K562 (cell line): ENCODE results near the gene CMTM4.

Experiments used
- BCOR ChIP-seq: fragments of 450-650 bp; IDR thresholded peaks from 2 replicates; pipeline ENCODE4 v1.6.1; 2016
- CTCF ChIP-seq, 3 experiments: IDR thresholded peaks in 2 of 3; conservative IDR thresholded peaks in 1 of 3; 2 replicates each; pipeline ENCODE4 v1.5.1; 2011 to 2012; ENCODE audit warnings: low read length in 3 of 3, mild to moderate bottlenecking in 3 of 3, control low read depth in 2 of 3, improper control_type of control experiment in 1 of 3, inconsistent platforms in 1 of 3, low read depth in 1 of 3, mixed read lengths in 1 of 3, moderate library complexity in 1 of 3; ENCODE audit not compliant: insufficient read depth in 2 of 3
- HBP1 ChIP-seq: fragments of 450-650 bp; formaldehyde crosslinking; IDR thresholded peaks from 2 replicates; pipeline ENCODE4 v1.4.0; 2022; ENCODE audit warnings: missing genetic modification characterization
- NCOA4 ChIP-seq: fragments of 450-650 bp; IDR thresholded peaks from 2 replicates; pipeline ENCODE4 v1.6.1; 2018; ENCODE audit warnings: mild to moderate bottlenecking; ENCODE audit not compliant: partially characterized antibody
- REST ChIP-seq, 2 experiments: fragments of 450-650 bp; formaldehyde crosslinking in 1 of 2; IDR thresholded peaks; 2 replicates each; pipeline versions ENCODE4 v1.4.0 to v1.6.1; 2014 to 2020; ENCODE audit warnings: mild to moderate bottlenecking in 2 of 2, borderline replicate concordance in 1 of 2, low read depth in 1 of 2
- ZFP36 ChIP-seq: fragments of 150-350 bp; IDR thresholded peaks from 2 replicates; pipeline ENCODE4 v1.6.1; 2018; ENCODE audit warnings: low read length, low read depth; ENCODE audit not compliant: partially characterized antibody
- ZNF140 ChIP-seq: fragments of 250-450 bp; sonication (Bioruptor Pico); IDR thresholded peaks from 2 replicates; pipeline ENCODE4 v1.8.0; 2021; ENCODE audit warnings: moderate library complexity, mild to moderate bottlenecking, inconsistent platforms

- TF ChIP-seq BCOR: no peak
- TF ChIP-seq REST (IDR thresholded peaks at IDR 0.05; ENCODE audit: borderline replicate concordance): no peak
- TF ChIP-seq REST (CRISPR knock-in tag; IDR thresholded peaks at IDR 0.05; ENCODE audit: low read depth): no peak
- TF ChIP-seq ZFP36: no peak
- TF ChIP-seq ZNF140 (CRISPR knock-in tag): no peak
- no peak for TF ChIP-seq NCOA4
- TF ChIP-seq HBP1: no peak
- TF ChIP-seq CTCF (IDR thresholded peaks at IDR 0.05 in 2 of 3, conservative IDR thresholded peaks at IDR 0.05 in 1 of 3; ENCODE audit: insufficient read depth in 2 of 3, low read depth in 1 of 3, low read length in 3 of 3): no peak
Observed at GRCh38 chr16:66701516-66701915, 5.0 kb upstream of the CMTM4 start.
